ENCODE data around the gene PRSS23. TPM values are rescaled to one million over a fixed set of nuclear protein-coding genes. Genes with fewer than 3 reads are reported as not detected.

Gene PRSS23
- total RNA-seq, 2 experiments from 2014 or later = not detected

DNA sequence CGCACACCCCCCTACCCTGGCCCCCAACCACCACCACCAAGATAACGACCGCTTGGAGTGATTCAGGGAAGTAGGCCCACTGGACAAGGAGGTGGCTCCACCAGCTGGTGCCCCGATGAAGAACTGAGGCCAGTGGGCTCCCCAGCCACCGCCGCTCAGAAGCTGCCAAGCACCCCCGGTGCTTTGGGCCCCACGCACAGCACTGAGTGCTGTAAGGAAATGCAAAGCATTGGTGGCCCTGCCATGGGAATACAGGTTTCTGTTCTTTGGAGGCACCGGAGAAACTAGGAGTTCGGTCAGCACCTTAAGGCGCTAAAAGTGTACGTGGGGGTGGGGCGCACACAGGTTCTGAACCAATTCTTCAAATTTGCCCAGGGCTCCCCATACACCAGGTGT is 664 bp upstream of the PRSS23 start:
- Histone ChIP-seq H3K4me3 (ENCODE audit: low read depth, low read length, poor library complexity, severe bottlenecking) (no peak overlapping the region), H3K4me2 (ENCODE audit: low read length) (no peak overlapping the region), H2AFZ (ENCODE audit: low read length) (no peak overlapping the region), H3K9me3 (ENCODE audit: low read length) (no peaks in the 10 kb centered on the region), H3K4me1 (ENCODE audit: insufficient read depth, low read length, poor library complexity, severe bottlenecking) (no peaks in the 10 kb centered on the region), H3K36me3 (ENCODE audit: insufficient read depth, low read length) (no peaks in the 10 kb centered on the region), H3K79me2 (ENCODE audit: insufficient read depth, low read depth, low read length) (no peaks in the 10 kb centered on the region), H3K27ac (ENCODE audit: low read depth, low read length, poor library complexity, severe bottlenecking) (no peak overlapping the region), H3K9me2 (ENCODE audit: insufficient read depth, low read length) (no peaks in the 10 kb centered on the region), H4K20me1 (ENCODE audit: insufficient read depth, low read length) (no peaks in the 10 kb centered on the region)
- ChIA-PET POLR2A (no interaction called here), CTCF (ENCODE audit: unreplicated experiment) (no interaction called here)
- intact Hi-C loops (cut with micrococcal nuclease; ENCODE audit: unreplicated experiment) = no loop called here
- DNase-seq (ENCODE audit: low spot score) = no peak
- TF ChIP-seq, protein P1, sequence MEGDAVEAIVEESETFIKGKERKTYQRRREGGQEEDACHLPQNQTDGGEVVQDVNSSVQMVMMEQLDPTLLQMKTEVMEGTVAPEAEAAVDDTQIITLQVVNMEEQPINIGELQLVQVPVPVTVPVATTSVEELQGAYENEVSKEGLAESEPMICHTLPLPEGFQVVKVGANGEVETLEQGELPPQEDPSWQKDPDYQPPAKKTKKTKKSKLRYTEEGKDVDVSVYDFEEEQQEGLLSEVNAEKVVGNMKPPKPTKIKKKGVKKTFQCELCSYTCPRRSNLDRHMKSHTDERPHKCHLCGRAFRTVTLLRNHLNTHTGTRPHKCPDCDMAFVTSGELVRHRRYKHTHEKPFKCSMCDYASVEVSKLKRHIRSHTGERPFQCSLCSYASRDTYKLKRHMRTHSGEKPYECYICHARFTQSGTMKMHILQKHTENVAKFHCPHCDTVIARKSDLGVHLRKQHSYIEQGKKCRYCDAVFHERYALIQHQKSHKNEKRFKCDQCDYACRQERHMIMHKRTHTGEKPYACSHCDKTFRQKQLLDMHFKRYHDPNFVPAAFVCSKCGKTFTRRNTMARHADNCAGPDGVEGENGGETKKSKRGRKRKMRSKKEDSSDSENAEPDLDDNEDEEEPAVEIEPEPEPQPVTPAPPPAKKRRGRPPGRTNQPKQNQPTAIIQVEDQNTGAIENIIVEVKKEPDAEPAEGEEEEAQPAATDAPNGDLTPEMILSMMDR (conservative IDR thresholded peaks at IDR 0.05; ENCODE audit: low read length) = no peak
- TF ChIP-seq EZH2phosphoT487 (IDR thresholded peaks at IDR 0.05; ENCODE audit: borderline replicate concordance, low read depth, low read length) = no peak
- BruUV-seq (replicated peaks) = no TSS peak

DNA sequence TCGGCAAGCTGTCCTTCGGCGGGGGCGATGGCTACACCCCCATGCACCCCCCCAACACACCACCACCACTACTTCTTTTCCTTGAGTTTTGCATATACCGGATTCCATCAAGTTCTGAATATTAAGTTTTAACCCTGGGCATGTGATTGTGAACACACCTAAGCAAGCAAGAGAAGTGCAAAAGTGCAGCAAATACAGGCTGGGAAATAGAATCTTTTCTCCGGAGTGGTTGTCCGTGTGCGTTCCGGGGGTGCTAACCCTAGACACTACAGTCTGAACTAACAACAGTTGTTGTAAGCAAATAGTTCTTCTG is 574 bp downstream of the PRSS23 start:
- intact Hi-C loops (cut with micrococcal nuclease; ENCODE audit: unreplicated experiment) = no loop called here
- Histone ChIP-seq H3K79me2 (ENCODE audit: insufficient read depth, low read depth, low read length) (no peaks in the 10 kb centered on the region), H3K4me3 (ENCODE audit: low read depth, low read length, poor library complexity, severe bottlenecking) (no peak overlapping the region), H3K9me2 (ENCODE audit: insufficient read depth, low read length) (no peaks in the 10 kb centered on the region), H3K4me2 (ENCODE audit: low read length) (no peak overlapping the region), H3K4me1 (ENCODE audit: insufficient read depth, low read length, poor library complexity, severe bottlenecking) (no peaks in the 10 kb centered on the region), H2AFZ (ENCODE audit: low read length) (no peak overlapping the region), H3K9me3 (ENCODE audit: low read length) (no peaks in the 10 kb centered on the region), H3K27ac (ENCODE audit: low read depth, low read length, poor library complexity, severe bottlenecking) (no peak overlapping the region), H3K36me3 (ENCODE audit: insufficient read depth, low read length) (no peaks in the 10 kb centered on the region), H4K20me1 (ENCODE audit: insufficient read depth, low read length) (no peaks in the 10 kb centered on the region)
- DNase-seq (ENCODE audit: low spot score) = no peak
- BruUV-seq (replicated peaks) = no TSS peak
- TF ChIP-seq EZH2phosphoT487 (IDR thresholded peaks at IDR 0.05; ENCODE audit: borderline replicate concordance, low read depth, low read length) = no peak
- TF ChIP-seq, protein P1 (conservative IDR thresholded peaks at IDR 0.05; ENCODE audit: low read length) = no peak
- ChIA-PET POLR2A (no interaction called here), CTCF (ENCODE audit: unreplicated experiment) (no interaction called here)

DNA sequence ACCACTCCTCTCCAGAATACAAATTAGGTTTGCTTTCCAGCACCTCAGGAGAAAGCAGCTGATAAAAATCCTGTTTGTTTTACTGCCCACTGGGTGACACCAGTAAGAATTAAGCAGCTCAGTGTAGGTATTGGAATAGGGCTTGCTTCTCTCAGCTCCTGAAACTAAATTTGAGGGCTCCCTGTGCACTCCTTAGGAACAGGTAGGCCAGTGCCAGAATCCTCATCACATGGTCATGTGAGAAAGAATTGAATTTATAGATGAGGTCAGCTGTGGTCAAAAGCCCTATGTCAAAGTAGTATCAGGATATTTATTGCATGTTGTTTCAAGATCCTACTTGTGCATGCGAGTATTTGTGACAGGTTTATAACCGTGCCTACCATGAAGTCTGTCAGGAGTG is 1.0 kb downstream of the PRSS23 start:
- intact Hi-C loops (cut with micrococcal nuclease; ENCODE audit: unreplicated experiment) = no loop called here
- H3K27ac ChIP-seq (ENCODE audit: low read depth, low read length, poor library complexity, severe bottlenecking) = no peak overlapping the region

More for the DNA sequence above, 1.0 kb downstream of the PRSS23 start:
- Histone ChIP-seq H3K4me2 (ENCODE audit: low read length) (no peak overlapping the region), H3K79me2 (ENCODE audit: insufficient read depth, low read depth, low read length) (no peaks in the 10 kb centered on the region), H4K20me1 (ENCODE audit: insufficient read depth, low read length) (no peaks in the 10 kb centered on the region), H2AFZ (ENCODE audit: low read length) (no peak overlapping the region), H3K4me1 (ENCODE audit: insufficient read depth, low read length, poor library complexity, severe bottlenecking) (no peaks in the 10 kb centered on the region), H3K36me3 (ENCODE audit: insufficient read depth, low read length) (no peaks in the 10 kb centered on the region), H3K9me2 (ENCODE audit: insufficient read depth, low read length) (no peaks in the 10 kb centered on the region), H3K9me3 (ENCODE audit: low read length) (no peaks in the 10 kb centered on the region), H3K4me3 (ENCODE audit: low read depth, low read length, poor library complexity, severe bottlenecking) (no peak overlapping the region)
- CTCF ChIA-PET (ENCODE audit: unreplicated experiment) = no interaction called here
- BruUV-seq (replicated peaks) = no TSS peak
- TF ChIP-seq EZH2phosphoT487 (IDR thresholded peaks at IDR 0.05; ENCODE audit: borderline replicate concordance, low read depth, low read length) = no peak
- TF ChIP-seq, protein P1 (conservative IDR thresholded peaks at IDR 0.05; ENCODE audit: low read length) = no peak
- no peak for DNase-seq (ENCODE audit: low spot score)
- POLR2A ChIA-PET = no interaction called here
